CD4-positive, alpha-beta T cell (primary cell): ENCODE measurements around the gene CLCN2. TPM values are rescaled to one million over a fixed set of nuclear protein-coding genes. Genes with fewer than 3 reads are reported as not detected.

Source experiments
- ATAC-seq: fragments of 200-7000 bp; cut with Tn5 transposase; one replicate; pipeline ENCODE4 v1.10.0; 2022; ENCODE audit warnings: mild to moderate bottlenecking; ENCODE audit not compliant: poor library complexity
- CTCF ChIA-PET: fragments of 350-600 bp; sonication (Branson Sonifier 250); formaldehyde crosslinking; loops from one replicate; lab custom pipeline; 2021; ENCODE audit warnings: antibody characterized with exemption, inconsistent platforms; lab: Charles Lee
- POLR2A ChIA-PET: fragments of 350-600 bp; sonication (Branson Sonifier 250); formaldehyde crosslinking; loops from one replicate; lab custom pipeline; 2021; ENCODE audit warnings: antibody characterized with exemption, inconsistent platforms; lab: Charles Lee
- DNase-seq, 14 experiments: peaks; one replicate each; pipeline ENCODE4 v3.0.0-alpha.2; 2013 to 2020; ENCODE audit warnings: mixed read lengths in 2 of 14
- H3K27ac ChIP-seq, 2 donors: one replicate each; pipeline versions ENCODE4 v1.5.1 to v1.7.0; 2013; ENCODE audit warnings: low read length in 2 of 2, low read depth in 1 of 2, mild to moderate bottlenecking in 1 of 2
- H3K27me3 ChIP-seq, 2 experiments: 1 replicate in 1 of 2; 2 replicates in 1 of 2; pipeline versions ENCODE4 v1.6.1 to v1.7.0; 2013; ENCODE audit warnings: low read length in 2 of 2, control low read depth in 1 of 2, mild to moderate bottlenecking in 1 of 2, moderate library complexity in 1 of 2; ENCODE audit not compliant: insufficient read depth in 2 of 2, control insufficient read depth in 1 of 2
- H3K36me3 ChIP-seq: one replicate; pipeline ENCODE4 v1.6.1; 2013; ENCODE audit warnings: low read length, control low read depth; ENCODE audit not compliant: insufficient read depth
- H3K4me1 ChIP-seq: one replicate; pipeline ENCODE4 v1.6.1; 2013; ENCODE audit warnings: low read length, control low read depth; ENCODE audit not compliant: insufficient read depth
- H3K4me3 ChIP-seq: one replicate; pipeline ENCODE4 v1.5.1; 2013; ENCODE audit warnings: mild to moderate bottlenecking, low read length, moderate library complexity
- H3K9me3 ChIP-seq, 2 experiments: 1 replicate in 1 of 2; 2 replicates in 1 of 2; pipeline versions ENCODE4 v1.6.1 to v1.7.0; 2013; ENCODE audit warnings: low read length in 2 of 2, mild to moderate bottlenecking in 2 of 2, control low read depth in 1 of 2, moderate library complexity in 1 of 2; ENCODE audit not compliant: control insufficient read depth in 1 of 2, insufficient read depth in 1 of 2
- H3K27ac Mint-ChIP-seq: one replicate; pipeline ENCODE4 v1.8.0; 2020; ENCODE audit warnings: mixed read lengths
- H3K27me3 Mint-ChIP-seq: one replicate; pipeline ENCODE4 v1.8.0; 2021; ENCODE audit warnings: mixed read lengths
- H3K36me3 Mint-ChIP-seq: one replicate; pipeline ENCODE4 v1.8.0; 2021; ENCODE audit warnings: low read depth, mixed read lengths
- H3K4me1 Mint-ChIP-seq: one replicate; pipeline ENCODE4 v1.8.0; 2021; ENCODE audit warnings: low read depth, mixed read lengths
- H3K4me3 Mint-ChIP-seq: one replicate; pipeline ENCODE4 v1.8.0; 2020; ENCODE audit warnings: mild to moderate bottlenecking, mixed read lengths
- H3K9me3 Mint-ChIP-seq: one replicate; pipeline ENCODE4 v1.8.0; 2020; ENCODE audit warnings: mixed read lengths
- intact Hi-C, 2 experiments: fragments of 100-400 bp; cut with DNase I in 1 of 2; cut with micrococcal nuclease in 1 of 2; formaldehyde crosslinking; loops; one replicate each; pipeline versions ENCODE4 v1.15.1 to v1.9.0; 2023 to 2025; cut with DNase I, micrococcal nuclease
- total RNA-seq, 174 experiments: library from RNA in 2 of 174; stranded (reverse) in 2 of 174; gene quantifications; one replicate each; pipeline ENCODE4 v1.2.3 and lab custom pipeline; 2021 to 2026
- TF ChIP-seq, protein P1 (sequence below): fragments of 200-600 bp; IDR thresholded peaks from one replicate; pipeline ENCODE4 v1.8.0; 2022; ENCODE audit warnings: antibody characterized with exemption, mild to moderate bottlenecking

The CLCN2 gene
- total RNA-seq, 2 experiments from 2014 or later = 3.2 to 3.5 TPM

DNA sequence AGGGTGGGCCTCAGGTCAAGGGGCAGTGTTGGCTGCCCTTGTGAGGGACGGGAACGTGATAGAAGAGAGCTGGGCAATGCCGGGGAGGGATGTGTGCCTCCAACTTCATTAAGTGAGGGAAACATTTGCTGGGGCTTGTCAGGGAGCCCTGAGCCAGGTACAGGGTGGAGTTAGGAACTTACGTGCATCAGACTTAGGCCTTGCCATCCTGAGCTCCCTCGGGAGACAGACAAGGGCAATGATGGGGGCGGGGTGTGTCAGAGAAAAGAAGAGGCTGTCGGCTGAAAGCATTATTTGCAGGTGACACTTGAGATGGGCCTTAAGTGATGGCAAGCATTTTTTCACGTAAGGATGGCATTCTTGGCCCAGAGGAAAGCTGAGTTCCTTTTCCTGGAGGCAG, 22.4 kb downstream of the CLCN2 start:
- no peaks in the 10 kb centered on the region for H3K27me3 ChIP-seq
- Mint-ChIP-seq H3K27ac (no peak overlapping the region), H3K4me1 (peaks cover 32% of the 10 kb centered on the region), H3K9me3 (no peaks in the 10 kb centered on the region), H3K27me3 (no peaks in the 10 kb centered on the region), H3K4me3 (peak overlapping the region; percentile 45), H3K36me3 (peaks cover 30% of the 10 kb centered on the region)
- ATAC-seq (no peak), DNase-seq (no peak)
- no peak overlapping the region for H3K27ac ChIP-seq
- intact Hi-C loops = no loop called here
- ChIA-PET CTCF (no interaction called here), POLR2A (interaction anchor here (1.9 kb wide), 1 partner anchor 23 kb away, joined by 6 read pairs; the partner anchor contains the start of genes CLCN2 and POLR2H)
- H3K9me3 ChIP-seq = no peaks in the 10 kb centered on the region
- TF ChIP-seq, protein P1, sequence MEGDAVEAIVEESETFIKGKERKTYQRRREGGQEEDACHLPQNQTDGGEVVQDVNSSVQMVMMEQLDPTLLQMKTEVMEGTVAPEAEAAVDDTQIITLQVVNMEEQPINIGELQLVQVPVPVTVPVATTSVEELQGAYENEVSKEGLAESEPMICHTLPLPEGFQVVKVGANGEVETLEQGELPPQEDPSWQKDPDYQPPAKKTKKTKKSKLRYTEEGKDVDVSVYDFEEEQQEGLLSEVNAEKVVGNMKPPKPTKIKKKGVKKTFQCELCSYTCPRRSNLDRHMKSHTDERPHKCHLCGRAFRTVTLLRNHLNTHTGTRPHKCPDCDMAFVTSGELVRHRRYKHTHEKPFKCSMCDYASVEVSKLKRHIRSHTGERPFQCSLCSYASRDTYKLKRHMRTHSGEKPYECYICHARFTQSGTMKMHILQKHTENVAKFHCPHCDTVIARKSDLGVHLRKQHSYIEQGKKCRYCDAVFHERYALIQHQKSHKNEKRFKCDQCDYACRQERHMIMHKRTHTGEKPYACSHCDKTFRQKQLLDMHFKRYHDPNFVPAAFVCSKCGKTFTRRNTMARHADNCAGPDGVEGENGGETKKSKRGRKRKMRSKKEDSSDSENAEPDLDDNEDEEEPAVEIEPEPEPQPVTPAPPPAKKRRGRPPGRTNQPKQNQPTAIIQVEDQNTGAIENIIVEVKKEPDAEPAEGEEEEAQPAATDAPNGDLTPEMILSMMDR = no peak
- H3K4me1 ChIP-seq = peaks cover 38% of the 10 kb centered on the region
- H3K36me3 ChIP-seq = peaks cover 24% of the 10 kb centered on the region
- H3K4me3 ChIP-seq = no peak overlapping the region

DNA sequence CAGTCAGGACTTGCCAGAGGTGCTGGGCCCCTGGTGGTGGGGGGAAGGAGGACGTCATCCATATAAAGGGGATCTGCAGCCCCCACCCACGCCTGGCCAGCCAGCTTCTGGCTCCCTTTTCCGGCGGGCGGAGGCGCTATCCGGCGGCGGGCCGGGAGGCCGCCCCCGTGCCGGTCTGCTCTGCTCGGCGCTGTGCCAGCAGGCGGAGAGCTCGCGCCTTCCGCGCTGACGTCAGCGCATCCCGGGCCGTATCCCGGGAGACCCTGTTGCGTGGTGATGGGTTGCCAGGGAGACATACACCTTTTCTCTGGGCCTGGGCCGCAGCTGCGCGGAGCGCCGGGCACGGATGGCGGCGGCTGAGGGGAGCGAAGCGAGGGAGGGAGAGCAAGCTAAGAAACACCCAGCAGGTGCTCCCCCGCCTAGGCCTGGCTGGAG, 22.9 kb downstream of the CLCN2 start:
- Mint-ChIP-seq H3K4me3 (peak overlapping the region; percentile 45), H3K36me3 (peaks cover 32% of the 10 kb centered on the region), H3K9me3 (no peaks in the 10 kb centered on the region), H3K27ac (no peak overlapping the region), H3K4me1 (peaks cover 34% of the 10 kb centered on the region), H3K27me3 (no peaks in the 10 kb centered on the region)
- intact Hi-C loops = no loop called here
- Histone ChIP-seq H3K27me3 (no peaks in the 10 kb centered on the region), H3K36me3 (peaks cover 28% of the 10 kb centered on the region), H3K4me3 (no peak overlapping the region), H3K9me3 (no peaks in the 10 kb centered on the region), H3K27ac (no peak overlapping the region), H3K4me1 (peaks cover 38% of the 10 kb centered on the region)
- ChIA-PET POLR2A (interaction anchor here (1.9 kb wide), 1 partner anchor 23 kb away, joined by 6 read pairs; the partner anchor contains the start of genes CLCN2 and POLR2H), CTCF (interaction anchor here (1.3 kb wide), 1 partner anchor 16 kb away, joined by 3 read pairs; no protein-coding TSS in a partner anchor)
- peak in 4 of 14 experiments; percentile 23 to 55 (median 40) for DNase-seq
- no peak for ATAC-seq
- TF ChIP-seq, protein P1 = no peak

DNA sequence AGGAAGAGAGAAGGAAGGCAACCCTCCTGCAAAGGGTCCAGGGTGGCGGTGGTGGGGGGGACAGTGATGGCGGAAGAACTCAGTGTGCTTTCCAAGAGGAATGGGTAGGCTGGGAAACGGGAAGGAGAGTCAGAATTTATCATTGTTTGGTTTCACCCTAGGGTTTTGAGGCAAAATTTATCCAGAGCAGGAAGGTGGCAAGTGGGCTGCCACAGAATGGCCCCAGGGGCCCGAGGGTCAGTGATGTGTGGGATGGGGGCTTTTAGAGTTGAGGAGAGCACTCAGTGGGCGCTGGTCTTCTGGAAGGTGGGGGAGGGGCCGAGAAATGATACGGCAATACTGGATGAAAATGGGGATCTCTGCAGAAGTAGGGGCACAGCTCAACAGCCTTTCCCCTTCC, 23.4 kb downstream of the CLCN2 start:
- ATAC-seq (no peak), DNase-seq (no peak)
- Histone ChIP-seq H3K36me3 (peaks cover 31% of the 10 kb centered on the region), H3K4me1 (peaks cover 38% of the 10 kb centered on the region), H3K27me3 (no peaks in the 10 kb centered on the region), H3K9me3 (no peaks in the 10 kb centered on the region), H3K27ac (no peak overlapping the region), H3K4me3 (no peak overlapping the region)
- peak overlapping the region; percentile 68 for H3K4me3 Mint-ChIP-seq
- H3K9me3 Mint-ChIP-seq = no peaks in the 10 kb centered on the region
- CTCF ChIA-PET = interaction anchor here (1.3 kb wide), 1 partner anchor 16 kb away, joined by 3 read pairs; no protein-coding TSS in a partner anchor
- H3K36me3 Mint-ChIP-seq = peaks cover 35% of the 10 kb centered on the region
- peaks cover 34% of the 10 kb centered on the region for H3K4me1 Mint-ChIP-seq
- POLR2A ChIA-PET = interaction anchor here (0.7 to 1.9 kb wide), 4 partner anchors 9 to 88 kb away, joined by 3 to 6 read pairs (median 4); partner anchors contain the start of genes CLCN2, EEF1AKMT4 and POLR2H
- TF ChIP-seq, protein P1 = no peak
- intact Hi-C loops = loop anchor here in 1 of 2 experiments (2.0 kb wide), 1 partner anchor 23 kb away; the partner anchor contains the start of genes CLCN2 and POLR2H
- no peaks in the 10 kb centered on the region for H3K27me3 Mint-ChIP-seq
- H3K27ac Mint-ChIP-seq = no peak overlapping the region
